Astrocyte (in vitro differentiated cells and primary cell): ENCODE results near the gene NKG7. TPM values are rescaled to one million over a fixed set of nuclear protein-coding genes. Genes with fewer than 3 reads are reported as not detected.
"Not testable (repeated sequence)": the region's sequence is repeated elsewhere in the genome, so short reads cannot be mapped to it uniquely, and the experiment has no call there.

Experiments
- DNase-seq: peaks from one replicate; pipeline ENCODE4 v3.0.0-alpha.2; 2010; ENCODE audit warnings: low read depth
- FAIRE-seq: peaks from 2 replicates; lab custom pipeline; 2011; peaks lifted over from hg19 to GRCh38; lab: Jason Lieb, UNC
- H2AFZ ChIP-seq: 2 replicates; pipeline ENCODE4 v1.6.0; 2012; ENCODE audit warnings: low read depth, low read length, inconsistent platforms
- H3K27ac ChIP-seq: 2 replicates; pipeline ENCODE4 v1.5.1; 2011; ENCODE audit warnings: low read depth, low read length, inconsistent platforms
- H3K27me3 ChIP-seq: 2 replicates; pipeline ENCODE4 v1.6.0; 2011; ENCODE audit warnings: low read length, inconsistent platforms; ENCODE audit not compliant: insufficient read depth
- H3K36me3 ChIP-seq: 2 replicates; pipeline ENCODE4 v1.5.1; 2011; ENCODE audit warnings: low read length, inconsistent platforms; ENCODE audit not compliant: insufficient read depth
- H3K4me1 ChIP-seq: 2 replicates; pipeline ENCODE4 v1.5.1; 2011; ENCODE audit warnings: low read length, inconsistent platforms; ENCODE audit not compliant: insufficient read depth
- H3K4me2 ChIP-seq: 2 replicates; pipeline ENCODE4 v1.6.0; 2012; ENCODE audit warnings: low read length, inconsistent platforms
- H3K4me3 ChIP-seq: 2 replicates; pipeline ENCODE4 v1.5.1; 2011; ENCODE audit warnings: low read depth, mild to moderate bottlenecking, low read length, inconsistent platforms; ENCODE audit not compliant: insufficient read depth
- H3K79me2 ChIP-seq: 2 replicates; pipeline ENCODE4 v1.6.0; 2012; ENCODE audit warnings: mild to moderate bottlenecking, low read length, inconsistent platforms; ENCODE audit not compliant: insufficient read depth
- H3K9ac ChIP-seq: 2 replicates; pipeline ENCODE4 v1.6.0; 2012; ENCODE audit warnings: mild to moderate bottlenecking, low read length, inconsistent platforms
- H3K9me3 ChIP-seq: 2 replicates; pipeline ENCODE4 v1.5.1; 2012; ENCODE audit warnings: low read depth, mild to moderate bottlenecking, low read length, inconsistent platforms; ENCODE audit not compliant: insufficient read depth
- H4K20me1 ChIP-seq: 2 replicates; pipeline ENCODE4 v1.6.0; 2012; ENCODE audit warnings: low read length, inconsistent platforms; ENCODE audit not compliant: insufficient read depth
- H3K27ac Mint-ChIP-seq: one replicate; pipeline ENCODE4 v1.8.0; 2021; ENCODE audit warnings: mild to moderate bottlenecking, mixed read lengths; ENCODE audit not compliant: unreplicated experiment
- H3K27me3 Mint-ChIP-seq: one replicate; pipeline ENCODE4 v1.8.0; 2021; ENCODE audit warnings: low read depth, mixed read lengths; ENCODE audit not compliant: unreplicated experiment
- H3K36me3 Mint-ChIP-seq: one replicate; pipeline ENCODE4 v1.8.0; 2021; ENCODE audit warnings: low read depth, mixed read lengths; ENCODE audit not compliant: unreplicated experiment
- H3K4me1 Mint-ChIP-seq: one replicate; pipeline ENCODE4 v1.8.0; 2021; ENCODE audit warnings: low read depth, mixed read lengths; ENCODE audit not compliant: unreplicated experiment
- H3K4me3 Mint-ChIP-seq: one replicate; pipeline ENCODE4 v1.8.0; 2021; ENCODE audit warnings: mild to moderate bottlenecking, moderate library complexity, mixed read lengths; ENCODE audit not compliant: unreplicated experiment
- H3K9me3 Mint-ChIP-seq: one replicate; pipeline ENCODE4 v1.8.0; 2021; ENCODE audit warnings: mild to moderate bottlenecking, mixed read lengths; ENCODE audit not compliant: unreplicated experiment
- EZH2 ChIP-seq: IDR thresholded peaks from 2 replicates; pipeline ENCODE4 v1.6.1; 2012; ENCODE audit warnings: mild to moderate bottlenecking, low read length, inconsistent platforms; ENCODE audit not compliant: insufficient read depth
- total RNA-seq: library from RNA; stranded (reverse); gene quantifications from 2 replicates; pipeline ENCODE4 v1.2.1, GENCODE V29; 2021
- TF ChIP-seq, protein P1 (sequence below): IDR thresholded peaks from 2 replicates; pipeline ENCODE4 v1.5.1; 2011; ENCODE audit warnings: low read depth, mild to moderate bottlenecking, inconsistent platforms, low read length, moderate library complexity; ENCODE audit not compliant: insufficient read depth

The NKG7 gene
- total RNA-seq, 1 donor from 2014 or later = not detected

DNA sequence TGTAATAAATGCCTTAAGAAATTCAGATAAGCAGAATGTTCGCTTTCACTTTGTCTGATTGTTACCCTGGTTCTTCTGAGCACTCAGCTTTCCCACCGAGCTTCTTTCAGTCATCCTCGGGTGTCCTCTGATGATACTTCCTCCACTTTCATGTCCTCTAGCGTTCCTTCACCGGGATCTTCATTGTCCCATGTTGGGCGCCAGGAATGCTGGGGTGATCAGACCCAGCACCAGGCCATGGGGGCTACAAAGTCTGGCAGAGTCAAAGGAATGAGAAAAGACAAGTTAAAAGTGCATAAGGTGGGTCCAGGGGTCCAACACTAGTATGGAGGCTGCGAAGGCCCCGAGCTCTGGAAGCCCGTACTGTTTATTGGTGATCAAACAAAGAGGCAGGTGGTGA, 29.7 kb upstream of the NKG7 start:
- Mint-ChIP-seq H3K4me3 (no peak overlapping the region), H3K4me1 (peaks cover 8% of the 10 kb centered on the region), H3K27ac (no peak overlapping the region), H3K27me3 (no peaks in the 10 kb centered on the region), H3K36me3 (no peaks in the 10 kb centered on the region), H3K9me3 (peaks cover 34% of the 10 kb centered on the region)
- H3K9me3 ChIP-seq = peaks cover 11% of the 10 kb centered on the region
- no peak overlapping the region for H3K9ac ChIP-seq
- H3K27me3 ChIP-seq = no peaks in the 10 kb centered on the region
- H3K4me1 ChIP-seq = no peaks in the 10 kb centered on the region
- no peak for FAIRE-seq
- H4K20me1 ChIP-seq = no peaks in the 10 kb centered on the region
- H3K4me2 ChIP-seq = no peak overlapping the region
- no peak for DNase-seq
- H3K79me2 ChIP-seq = no peaks in the 10 kb centered on the region
- no peak for TF ChIP-seq EZH2
- TF ChIP-seq, protein P1, sequence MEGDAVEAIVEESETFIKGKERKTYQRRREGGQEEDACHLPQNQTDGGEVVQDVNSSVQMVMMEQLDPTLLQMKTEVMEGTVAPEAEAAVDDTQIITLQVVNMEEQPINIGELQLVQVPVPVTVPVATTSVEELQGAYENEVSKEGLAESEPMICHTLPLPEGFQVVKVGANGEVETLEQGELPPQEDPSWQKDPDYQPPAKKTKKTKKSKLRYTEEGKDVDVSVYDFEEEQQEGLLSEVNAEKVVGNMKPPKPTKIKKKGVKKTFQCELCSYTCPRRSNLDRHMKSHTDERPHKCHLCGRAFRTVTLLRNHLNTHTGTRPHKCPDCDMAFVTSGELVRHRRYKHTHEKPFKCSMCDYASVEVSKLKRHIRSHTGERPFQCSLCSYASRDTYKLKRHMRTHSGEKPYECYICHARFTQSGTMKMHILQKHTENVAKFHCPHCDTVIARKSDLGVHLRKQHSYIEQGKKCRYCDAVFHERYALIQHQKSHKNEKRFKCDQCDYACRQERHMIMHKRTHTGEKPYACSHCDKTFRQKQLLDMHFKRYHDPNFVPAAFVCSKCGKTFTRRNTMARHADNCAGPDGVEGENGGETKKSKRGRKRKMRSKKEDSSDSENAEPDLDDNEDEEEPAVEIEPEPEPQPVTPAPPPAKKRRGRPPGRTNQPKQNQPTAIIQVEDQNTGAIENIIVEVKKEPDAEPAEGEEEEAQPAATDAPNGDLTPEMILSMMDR = no peak
- no peak overlapping the region for H3K4me3 ChIP-seq
- no peaks in the 10 kb centered on the region for H3K36me3 ChIP-seq
- H3K27ac ChIP-seq = no peak overlapping the region
- H2AFZ ChIP-seq = no peak overlapping the region

DNA sequence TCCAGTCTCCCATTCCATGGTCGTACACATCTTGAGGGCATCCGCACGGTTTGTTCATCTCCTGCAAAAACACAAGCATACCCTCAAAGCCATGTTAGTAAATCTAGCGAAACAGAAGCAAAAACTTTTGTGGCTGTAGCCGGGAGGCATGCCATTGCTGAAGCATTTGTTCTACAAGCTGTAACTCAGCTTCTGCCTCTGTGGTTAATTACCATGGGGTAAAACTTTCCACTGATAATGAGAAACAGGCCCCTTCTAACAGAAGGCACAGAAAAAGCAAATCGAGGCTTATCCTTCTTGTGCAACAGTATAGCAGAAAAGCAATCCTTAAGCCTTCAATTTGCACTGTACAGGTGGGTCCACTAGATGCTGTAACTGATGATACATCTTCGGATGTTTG, 27.5 kb upstream of the NKG7 start:
- H3K4me1 ChIP-seq, H3K36me3 ChIP-seq, H3K36me3 Mint-ChIP-seq, H2AFZ ChIP-seq, H3K27ac Mint-ChIP-seq, H3K4me3 ChIP-seq, H3K4me1 Mint-ChIP-seq, FAIRE-seq, H3K4me3 Mint-ChIP-seq, H3K27ac ChIP-seq, H3K27me3 ChIP-seq, H4K20me1 ChIP-seq, DNase-seq, H3K4me2 ChIP-seq, H3K27me3 Mint-ChIP-seq, H3K79me2 ChIP-seq, H3K9ac ChIP-seq: not testable (repeated sequence)
- H3K9me3 Mint-ChIP-seq = peaks cover 28% of the 10 kb centered on the region
- H3K9me3 ChIP-seq = peaks cover 11% of the 10 kb centered on the region

DNA sequence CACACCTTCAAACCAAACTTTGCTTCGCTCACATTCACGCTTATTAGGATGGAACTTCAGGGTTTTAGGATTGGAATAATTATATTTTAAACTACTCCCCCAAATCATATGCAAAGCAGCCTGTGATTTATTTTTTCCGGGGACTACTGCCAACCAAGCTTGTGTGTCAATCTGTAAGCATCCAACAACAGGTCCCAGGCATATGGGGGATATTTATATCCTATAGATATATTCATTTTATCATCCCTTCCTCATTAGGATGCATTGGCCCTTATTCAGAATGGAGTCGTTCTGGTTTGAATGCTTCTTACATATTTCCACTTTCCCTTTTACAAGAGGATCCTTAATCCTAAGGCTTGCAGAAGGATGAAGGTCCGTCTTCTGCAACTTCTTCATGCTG, 26.8 kb upstream of the NKG7 start:
- H3K36me3 Mint-ChIP-seq = no peaks in the 10 kb centered on the region
- TF ChIP-seq, protein P1 = no peak
- no peak for TF ChIP-seq EZH2
- H3K36me3 ChIP-seq = no peaks in the 10 kb centered on the region
- FAIRE-seq (no peak), DNase-seq (no peak)
- peaks cover 9% of the 10 kb centered on the region for H3K4me1 Mint-ChIP-seq
- no peaks in the 10 kb centered on the region for H3K27me3 Mint-ChIP-seq
- H3K4me3 Mint-ChIP-seq = no peak overlapping the region
- no peaks in the 10 kb centered on the region for H3K27me3 ChIP-seq
- no peak overlapping the region for H3K27ac Mint-ChIP-seq
- no peaks in the 10 kb centered on the region for H3K4me1 ChIP-seq
- H3K4me3 ChIP-seq = no peak overlapping the region
- no peaks in the 10 kb centered on the region for H3K79me2 ChIP-seq
- H3K27ac ChIP-seq = no peak overlapping the region
- H3K9ac ChIP-seq = no peak overlapping the region
- H4K20me1 ChIP-seq = no peaks in the 10 kb centered on the region
- peaks cover 11% of the 10 kb centered on the region for H3K9me3 ChIP-seq
- H3K4me2 ChIP-seq = no peak overlapping the region
- H2AFZ ChIP-seq = no peak overlapping the region
- peaks cover 27% of the 10 kb centered on the region for H3K9me3 Mint-ChIP-seq
